Measurements from ENCODE around the gene PRR33.

PRR33 gene

DNA sequence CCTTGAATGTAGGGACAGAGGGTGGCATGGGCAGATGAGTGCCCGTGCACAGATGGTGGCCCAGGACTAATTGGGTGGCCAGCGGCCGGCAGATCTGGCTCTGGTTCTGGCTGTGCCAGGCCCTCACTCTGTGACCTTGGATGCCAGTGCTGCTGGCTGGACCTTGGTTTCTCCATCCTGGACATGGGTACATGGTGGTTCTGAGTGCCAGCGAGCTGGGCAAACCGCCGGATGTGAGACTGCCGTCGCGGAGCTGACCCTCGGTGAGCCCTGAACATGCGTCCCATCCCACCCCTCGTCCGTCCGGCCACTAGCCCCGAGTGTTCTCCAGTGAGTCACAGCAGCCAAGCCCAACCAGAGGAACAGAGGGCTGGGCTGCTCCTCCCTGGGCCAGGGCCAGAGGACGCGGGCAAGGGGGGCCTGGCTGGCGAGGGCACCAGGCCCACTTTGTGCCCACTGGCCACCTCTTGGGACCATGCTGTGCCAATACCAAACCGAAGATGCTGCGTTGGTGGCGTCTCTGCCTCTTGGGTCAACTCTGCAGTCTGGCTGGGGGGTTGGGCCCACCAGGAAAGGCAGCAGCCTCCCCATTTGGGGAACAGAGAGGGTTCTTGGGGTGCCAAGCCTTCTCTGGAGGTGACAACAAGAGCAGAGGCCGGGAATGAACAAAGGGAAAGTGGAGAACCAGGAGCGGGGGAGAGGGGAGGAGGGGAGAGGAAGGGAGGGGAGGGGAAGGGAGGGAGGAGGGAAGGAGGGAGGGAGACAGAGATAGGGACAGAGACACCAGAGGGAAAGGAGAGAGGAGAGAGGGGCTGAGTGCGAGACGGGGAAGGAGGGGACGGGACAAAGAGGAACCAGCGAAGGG lies 28.1 kb downstream of the PRR33 start:
- Histone ChIP-seq H3K36me3 (ENCODE audit: control insufficient read depth, low read length) (peaks cover 8% of the 10 kb centered on the region), H3K4me2 (ENCODE audit: low read length) (no peak overlapping the region), H4K20me1 (ENCODE audit: control insufficient read depth, insufficient read depth, low read depth, low read length) (peaks cover 9% of the 10 kb centered on the region), H3F3A (ENCODE audit: control insufficient read depth, insufficient read depth) (no peaks in the 10 kb centered on the region), H3K79me2 (ENCODE audit: control insufficient read depth, low read length) (peaks cover 46% of the 10 kb centered on the region), H3K9me2 (replicated peaks; ENCODE audit: control insufficient read depth, low read length) (no peaks in the 10 kb centered on the region), H3K4me3 (ENCODE audit: low read length) (no peak overlapping the region), H3K27ac (ENCODE audit: low read depth, low read length) (no peak overlapping the region), H3K9me3 (ENCODE audit: control insufficient read depth, insufficient read depth, low read length) (no peaks in the 10 kb centered on the region), H3K4me1 (ENCODE audit: control insufficient read depth, low read length) (no peaks in the 10 kb centered on the region), H3K27me3 (ENCODE audit: control insufficient read depth, low read length) (no peaks in the 10 kb centered on the region)
- no peak for TF ChIP-seq CTCF (IDR thresholded peaks at IDR 0.05; ENCODE audit: low read depth, low read length, poor library complexity, severe bottlenecking)
- no peak for TF ChIP-seq EZH2phosphoT487 (IDR thresholded peaks at IDR 0.05; ENCODE audit: borderline replicate concordance, low read length)

GRCh38 chr11:1862588-1863351 lies 28.9 kb downstream of the PRR33 start:
- H3K9me3 ChIP-seq (ENCODE audit: control insufficient read depth, insufficient read depth, low read length) = no peaks in the 10 kb centered on the region
- TF ChIP-seq EZH2phosphoT487 (IDR thresholded peaks at IDR 0.05; ENCODE audit: borderline replicate concordance, low read length) (no peak), CTCF (IDR thresholded peaks at IDR 0.05; ENCODE audit: low read depth, low read length, poor library complexity, severe bottlenecking) (no peak)
- no peaks in the 10 kb centered on the region for H3F3A ChIP-seq (ENCODE audit: control insufficient read depth, insufficient read depth)
- peaks cover 11% of the 10 kb centered on the region for H3K36me3 ChIP-seq (ENCODE audit: control insufficient read depth, low read length)
- no peaks in the 10 kb centered on the region for H3K9me2 ChIP-seq (replicated peaks; ENCODE audit: control insufficient read depth, low read length)
- H4K20me1 ChIP-seq (ENCODE audit: control insufficient read depth, insufficient read depth, low read depth, low read length) = peaks cover 9% of the 10 kb centered on the region
- no peaks in the 10 kb centered on the region for H3K27me3 ChIP-seq (ENCODE audit: control insufficient read depth, low read length)
- H3K4me2 ChIP-seq (ENCODE audit: low read length) = no peak overlapping the region
- no peak overlapping the region for H3K27ac ChIP-seq (ENCODE audit: low read depth, low read length)
- H3K4me1 ChIP-seq (ENCODE audit: control insufficient read depth, low read length) = no peaks in the 10 kb centered on the region
- H3K4me3 ChIP-seq (ENCODE audit: low read length) = no peak overlapping the region
- peaks cover 54% of the 10 kb centered on the region for H3K79me2 ChIP-seq (ENCODE audit: control insufficient read depth, low read length)

- H4K20me1 ChIP-seq (ENCODE audit: control insufficient read depth, insufficient read depth, low read depth, low read length) = peaks cover 9% of the 10 kb centered on the region
- H3K9me3 ChIP-seq (ENCODE audit: control insufficient read depth, insufficient read depth, low read length) = no peaks in the 10 kb centered on the region
- H3K27ac ChIP-seq (ENCODE audit: low read depth, low read length) = no peak overlapping the region
- no peak overlapping the region for H3K4me2 ChIP-seq (ENCODE audit: low read length)
- H3K9me2 ChIP-seq (replicated peaks; ENCODE audit: control insufficient read depth, low read length) = no peaks in the 10 kb centered on the region
- no peaks in the 10 kb centered on the region for H3K27me3 ChIP-seq (ENCODE audit: control insufficient read depth, low read length)
- TF ChIP-seq CTCF (IDR thresholded peaks at IDR 0.05; ENCODE audit: low read depth, low read length, poor library complexity, severe bottlenecking) = no peak
- TF ChIP-seq EZH2phosphoT487 (IDR thresholded peaks at IDR 0.05; ENCODE audit: borderline replicate concordance, low read length) = no peak
- no peak overlapping the region for H3K4me3 ChIP-seq (ENCODE audit: low read length)
- H3K36me3 ChIP-seq (ENCODE audit: control insufficient read depth, low read length) = peaks cover 17% of the 10 kb centered on the region
- no peaks in the 10 kb centered on the region for H3F3A ChIP-seq (ENCODE audit: control insufficient read depth, insufficient read depth)
- H3K4me1 ChIP-seq (ENCODE audit: control insufficient read depth, low read length) = no peaks in the 10 kb centered on the region
- H3K79me2 ChIP-seq (ENCODE audit: control insufficient read depth, low read length) = peaks cover 64% of the 10 kb centered on the region
Observed at GRCh38 chr11:1861435-1862411, 30.0 kb downstream of the PRR33 start.
